A673 (cell line): Measurements from ENCODE around the gene TWF2. TPM values are rescaled to one million over a fixed set of nuclear protein-coding genes. Genes with fewer than 3 reads are reported as not detected.

Source experiments
- BruUV-seq: library from RNA; stranded (reverse); fragments of 400-500 nt; replicated peaks from 2 replicates; lab custom pipeline; 2021; lab: Mats Ljungman, UMichigan
- CTCF ChIA-PET: fragments of 300-600 bp; sonication (Branson Sonifier 250); formaldehyde crosslinking; loops from one replicate; lab custom pipeline; 2022; ENCODE audit warnings: antibody characterized with exemption; lab: Charles Lee
- POLR2A ChIA-PET: fragments of 300-600 bp; sonication (Branson Sonifier 250); formaldehyde crosslinking; loops from one replicate; lab custom pipeline; 2022; ENCODE audit warnings: antibody characterized with exemption; ENCODE audit not compliant: low non-redundant PET; lab: Charles Lee
- DNase-seq: peaks from one replicate; pipeline ENCODE4 v3.0.0-alpha.2; 2015; ENCODE audit warnings: low spot score
- H3K27ac ChIP-seq: fragments of 200-600 bp; sonication (generic); 2 replicates; pipeline ENCODE4 v1.5.1; 2016; ENCODE audit warnings: mixed run types, low read depth, mild to moderate bottlenecking, mixed read lengths, antibody characterized with exemption, low read length; ENCODE audit not compliant: poor library complexity, severe bottlenecking
- H3K27me3 ChIP-seq: fragments of 200-600 bp; sonication (generic); replicated peaks from 2 replicates; pipeline ENCODE4 v1.6.1; 2017; ENCODE audit warnings: mixed run types, low read depth, mild to moderate bottlenecking, mixed read lengths, antibody characterized with exemption, low read length; ENCODE audit not compliant: insufficient read depth, poor library complexity
- H3K36me3 ChIP-seq: fragments of 200-600 bp; sonication (generic); 2 replicates; pipeline ENCODE4 v1.6.1; 2016; ENCODE audit warnings: mixed run types, mild to moderate bottlenecking, mixed read lengths, antibody characterized with exemption, low read length; ENCODE audit not compliant: insufficient read depth, poor library complexity, severe bottlenecking
- H3K4me1 ChIP-seq: fragments of 200-600 bp; sonication (generic); 2 replicates; pipeline ENCODE4 v1.6.1; 2017; ENCODE audit warnings: mixed run types, mild to moderate bottlenecking, mixed read lengths, antibody characterized with exemption, low read length; ENCODE audit not compliant: insufficient read depth, poor library complexity, severe bottlenecking
- H3K4me3 ChIP-seq: fragments of 200-600 bp; sonication (generic); 2 replicates; pipeline ENCODE4 v1.5.1; 2016; ENCODE audit warnings: low read depth, mixed run types, mild to moderate bottlenecking, mixed read lengths, low read length; ENCODE audit not compliant: poor library complexity, severe bottlenecking
- H3K9me3 ChIP-seq: fragments of 200-600 bp; sonication (generic); 2 replicates; pipeline ENCODE4 v1.6.1; 2016; ENCODE audit warnings: mixed run types, low read depth, mild to moderate bottlenecking, mixed read lengths, antibody characterized with exemption, low read length; ENCODE audit not compliant: poor library complexity, severe bottlenecking
- EZH2 ChIP-seq: fragments of 200-600 bp; sonication (generic); IDR thresholded peaks from 2 replicates; pipeline ENCODE4 v1.6.1; 2017; ENCODE audit warnings: borderline replicate concordance, low read depth, mild to moderate bottlenecking, mixed read lengths, antibody characterized with exemption, low read length; ENCODE audit not compliant: poor library complexity, severe bottlenecking
- intact Hi-C: fragments of 100-400 bp; cut with micrococcal nuclease; formaldehyde crosslinking; loops from one replicate; pipeline ENCODE4 v1.10.0; 2022; ENCODE audit not compliant: unreplicated experiment
- total RNA-seq: library from RNA; stranded (reverse); gene quantifications from 2 replicates; pipeline ENCODE4 v1.2.3, GENCODE V29; 2021
- TF ChIP-seq, protein P1 (sequence below): fragments of 300-800, 200-600 bp; sonication (generic); conservative IDR thresholded peaks from 2 replicates; pipeline ENCODE4 v1.5.1; 2017; ENCODE audit warnings: low read depth, mild to moderate bottlenecking, antibody characterized with exemption, low read length, moderate library complexity, mixed read lengths

Gene TWF2
- total RNA-seq, 1 experiment from 2014 or later: 18.3 TPM

DNA sequence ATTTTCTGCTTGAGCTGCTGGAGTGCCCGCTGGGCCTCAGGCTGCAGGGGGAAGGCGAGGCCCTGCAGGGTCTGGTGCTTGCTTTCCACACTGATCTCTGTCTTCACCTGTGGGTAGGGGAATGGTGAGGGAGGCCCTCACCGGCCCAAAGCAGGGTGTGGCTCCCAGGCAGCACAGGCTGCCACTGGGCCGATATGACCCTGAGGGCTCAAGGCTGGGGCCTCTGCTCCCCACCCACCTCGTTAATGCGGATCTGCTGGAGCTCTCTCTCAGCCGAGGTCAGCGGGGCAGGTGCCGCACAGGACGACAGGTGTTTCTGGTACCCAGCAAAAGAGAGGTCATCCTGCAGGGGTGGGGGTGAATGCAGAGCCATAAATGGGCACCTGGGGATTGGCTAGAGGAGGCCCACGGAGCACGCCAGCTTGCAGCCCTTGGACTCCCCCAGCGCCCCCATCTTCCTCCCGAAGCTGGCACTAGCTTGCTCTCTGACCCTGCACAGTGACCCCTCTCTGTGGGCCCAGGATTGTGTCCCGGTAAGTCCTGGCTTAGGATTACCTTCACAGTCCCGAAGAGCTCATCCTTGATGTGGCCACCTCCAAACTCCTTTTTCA is 8.0 kb downstream of the TWF2 start:
- H3K27ac ChIP-seq: no peak overlapping the region
- no peaks in the 10 kb centered on the region for H3K4me1 ChIP-seq
- TF ChIP-seq, protein P1, sequence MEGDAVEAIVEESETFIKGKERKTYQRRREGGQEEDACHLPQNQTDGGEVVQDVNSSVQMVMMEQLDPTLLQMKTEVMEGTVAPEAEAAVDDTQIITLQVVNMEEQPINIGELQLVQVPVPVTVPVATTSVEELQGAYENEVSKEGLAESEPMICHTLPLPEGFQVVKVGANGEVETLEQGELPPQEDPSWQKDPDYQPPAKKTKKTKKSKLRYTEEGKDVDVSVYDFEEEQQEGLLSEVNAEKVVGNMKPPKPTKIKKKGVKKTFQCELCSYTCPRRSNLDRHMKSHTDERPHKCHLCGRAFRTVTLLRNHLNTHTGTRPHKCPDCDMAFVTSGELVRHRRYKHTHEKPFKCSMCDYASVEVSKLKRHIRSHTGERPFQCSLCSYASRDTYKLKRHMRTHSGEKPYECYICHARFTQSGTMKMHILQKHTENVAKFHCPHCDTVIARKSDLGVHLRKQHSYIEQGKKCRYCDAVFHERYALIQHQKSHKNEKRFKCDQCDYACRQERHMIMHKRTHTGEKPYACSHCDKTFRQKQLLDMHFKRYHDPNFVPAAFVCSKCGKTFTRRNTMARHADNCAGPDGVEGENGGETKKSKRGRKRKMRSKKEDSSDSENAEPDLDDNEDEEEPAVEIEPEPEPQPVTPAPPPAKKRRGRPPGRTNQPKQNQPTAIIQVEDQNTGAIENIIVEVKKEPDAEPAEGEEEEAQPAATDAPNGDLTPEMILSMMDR: no peak
- no peak for TF ChIP-seq EZH2
- no peaks in the 10 kb centered on the region for H3K36me3 ChIP-seq
- no peaks in the 10 kb centered on the region for H3K27me3 ChIP-seq
- no TSS peak for BruUV-seq
- ChIA-PET POLR2A (no interaction called here), CTCF (no interaction called here)
- no peak for DNase-seq
- H3K4me3 ChIP-seq: no peak overlapping the region
- H3K9me3 ChIP-seq: no peaks in the 10 kb centered on the region
- intact Hi-C loops: no loop called here

DNA sequence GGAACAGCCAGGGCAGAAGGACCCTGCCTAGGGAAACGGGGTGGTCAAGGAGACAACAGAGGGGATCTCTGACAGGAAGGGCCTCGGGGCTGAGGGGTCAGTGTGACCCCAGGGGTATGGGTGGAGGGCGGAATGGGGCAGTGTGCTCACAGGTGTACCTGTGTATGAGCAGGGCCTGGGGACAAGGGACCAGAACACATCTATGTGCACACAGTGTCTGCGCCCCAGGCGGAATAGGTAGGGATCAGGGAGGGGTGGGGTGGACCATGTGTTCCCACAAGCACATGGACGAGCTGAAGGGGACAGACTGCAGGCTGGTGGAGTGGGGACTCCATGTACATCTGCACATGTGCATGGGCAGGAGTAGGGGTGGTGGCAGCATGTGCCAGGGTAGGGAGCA is 8.5 kb downstream of the TWF2 start:
- H3K4me1 ChIP-seq: no peaks in the 10 kb centered on the region
- intact Hi-C loops: no loop called here
- H3K9me3 ChIP-seq: no peaks in the 10 kb centered on the region
- no peak overlapping the region for H3K4me3 ChIP-seq
- no peak overlapping the region for H3K27ac ChIP-seq
- TF ChIP-seq EZH2: no peak
- TF ChIP-seq, protein P1: no peak
- no peaks in the 10 kb centered on the region for H3K36me3 ChIP-seq
- CTCF ChIA-PET: no interaction called here
- no TSS peak for BruUV-seq
- POLR2A ChIA-PET: no interaction called here
- no peak for DNase-seq
- H3K27me3 ChIP-seq: no peaks in the 10 kb centered on the region

DNA sequence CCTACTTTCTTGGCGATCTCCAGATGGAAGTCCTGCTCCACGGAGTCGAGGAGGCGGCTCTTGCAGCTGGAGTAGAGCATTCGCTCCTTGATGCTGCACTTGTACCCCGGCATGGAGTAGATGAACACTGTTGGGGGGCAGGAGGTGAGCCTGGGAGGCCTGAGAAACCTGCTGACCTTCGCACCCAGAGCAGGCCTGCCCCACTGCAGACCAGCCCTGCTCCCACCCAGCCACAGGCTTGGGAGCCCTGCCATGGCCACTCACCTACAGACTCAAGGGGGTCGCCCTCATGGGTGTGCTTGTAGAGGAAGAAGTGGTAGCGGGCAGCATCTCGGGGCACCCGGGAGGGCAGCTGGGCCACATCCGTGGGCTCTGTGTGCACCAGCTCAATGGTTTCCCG is 9.3 kb downstream of the TWF2 start:
- intact Hi-C loops: no loop called here
- no peak overlapping the region for H3K4me3 ChIP-seq
- H3K36me3 ChIP-seq: no peaks in the 10 kb centered on the region
- H3K27ac ChIP-seq: no peak overlapping the region
- H3K4me1 ChIP-seq: no peaks in the 10 kb centered on the region
- CTCF ChIA-PET: no interaction called here
- no peak for DNase-seq
- TF ChIP-seq, protein P1: no peak
- no peak for TF ChIP-seq EZH2
- POLR2A ChIA-PET: no interaction called here
- BruUV-seq: no TSS peak
- no peaks in the 10 kb centered on the region for H3K27me3 ChIP-seq
- H3K9me3 ChIP-seq: no peaks in the 10 kb centered on the region
